Activated CD4-positive, CD25-positive, alpha-beta regulatory T cell treated with anti-CD3 and anti-CD28 coated beads, Interleukin-2, amount 50 U/mL, for 16 hours (primary cell): ENCODE measurements around the gene C8G.

Source experiments
- DNase-seq: peaks from one replicate; pipeline ENCODE4 v3.0.0-alpha.2; 2020; ENCODE audit warnings: low read depth, low spot score

The C8G gene

GRCh38 chr9:136920734-136921231 is 24.3 kb upstream of the C8G start:
- no peak for DNase-seq

GRCh38 chr9:136921307-136921706 is 23.7 kb upstream of the C8G start:
- DNase-seq = no peak

GRCh38 chr9:136921718-136922117 is 23.3 kb upstream of the C8G start:
- DNase-seq = no peak

GRCh38 chr9:136922540-136922939 is 22.5 kb upstream of the C8G start:
- DNase-seq = no peak

- no peak for DNase-seq
These were observed 21.2 kb upstream of the C8G start for GRCh38 chr9:136923881-136924280.

DNA sequence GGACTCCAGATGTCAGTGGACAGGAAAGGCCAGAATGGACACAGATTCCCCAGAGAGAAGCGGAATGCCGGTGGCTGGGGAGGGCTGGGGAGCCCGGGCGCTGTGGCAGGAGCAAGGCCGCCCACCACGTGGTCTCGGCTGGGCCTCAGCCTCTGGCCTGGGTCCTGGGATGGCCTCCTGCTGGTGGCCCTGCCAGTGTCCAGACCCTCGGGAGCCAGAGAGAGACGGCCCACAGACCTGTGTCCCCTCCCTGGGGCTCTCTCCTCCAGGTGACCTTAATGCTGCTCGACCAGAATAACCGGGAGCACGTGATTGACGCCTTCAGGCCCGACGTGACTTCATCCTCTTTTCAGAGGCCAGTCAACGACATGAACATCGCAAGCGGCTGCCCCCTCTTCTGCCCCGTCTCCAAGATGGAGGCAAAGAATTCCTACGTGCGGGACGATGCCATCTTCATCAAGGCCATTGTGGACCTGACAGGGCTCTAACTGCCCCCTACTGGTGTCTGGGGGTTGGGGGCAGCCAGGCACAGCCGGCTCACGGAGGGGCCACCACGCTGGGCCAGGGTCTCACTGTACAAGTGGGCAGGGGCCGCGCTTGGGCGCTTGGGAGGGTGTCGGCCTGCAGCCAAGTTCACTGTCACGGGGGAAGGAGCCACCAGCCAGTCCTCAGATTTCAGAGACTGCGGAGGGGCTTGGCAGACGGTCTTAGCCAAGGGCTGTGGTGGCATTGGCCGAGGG is 19.5 kb upstream of the C8G start:
- DNase-seq = no peak

GRCh38 chr9:136926154-136926704 is 18.8 kb upstream of the C8G start:
- DNase-seq = no peak

GRCh38 chr9:136926749-136927148 is 18.3 kb upstream of the C8G start:
- DNase-seq = no peak

- DNase-seq = no peak
These were observed 17.4 kb upstream of the C8G start for GRCh38 chr9:136927343-136928271.

DNA sequence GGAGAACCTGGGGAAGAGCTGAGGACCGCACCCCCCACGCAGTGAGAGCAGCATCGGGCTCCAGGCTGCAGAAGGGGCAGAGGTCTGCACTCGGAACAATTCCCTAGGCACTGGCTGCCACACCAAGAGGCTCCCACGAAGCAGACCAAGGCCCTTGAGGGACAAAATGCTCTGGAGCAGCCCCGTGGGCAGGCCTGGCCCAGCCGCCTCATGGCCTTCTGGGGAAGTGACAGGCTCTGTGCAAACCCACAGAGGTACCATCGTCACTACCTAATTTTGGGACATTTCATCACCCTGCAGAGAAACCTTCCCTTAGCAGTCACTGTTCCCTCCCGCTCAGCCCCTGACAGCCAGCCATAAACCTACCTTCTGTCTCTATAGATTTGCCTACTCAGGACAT is 16.5 kb upstream of the C8G start:
- no peak for DNase-seq

DNA sequence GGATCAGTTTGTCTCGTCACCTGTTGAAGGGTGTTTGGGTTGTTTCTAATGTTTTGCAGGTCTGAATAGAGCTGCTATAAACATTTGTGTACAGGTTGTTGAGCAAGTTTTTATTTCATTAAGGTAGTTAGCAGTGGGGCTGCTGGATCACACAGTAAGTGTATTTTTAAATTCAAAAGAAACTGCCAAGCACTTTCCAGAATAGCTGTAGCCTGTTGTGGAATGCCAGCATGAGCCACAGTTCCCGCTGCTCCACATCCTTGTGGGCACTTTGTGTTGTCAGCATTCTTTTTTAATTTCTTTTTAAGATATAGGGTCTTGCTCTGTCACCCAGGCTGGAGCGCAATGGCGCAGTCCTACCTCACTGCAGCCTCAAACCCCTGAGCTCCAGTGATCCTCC is 15.0 kb upstream of the C8G start:
- no peak for DNase-seq

GRCh38 chr9:136931611-136932130 is 13.4 kb upstream of the C8G start:
- no peak for DNase-seq

DNA sequence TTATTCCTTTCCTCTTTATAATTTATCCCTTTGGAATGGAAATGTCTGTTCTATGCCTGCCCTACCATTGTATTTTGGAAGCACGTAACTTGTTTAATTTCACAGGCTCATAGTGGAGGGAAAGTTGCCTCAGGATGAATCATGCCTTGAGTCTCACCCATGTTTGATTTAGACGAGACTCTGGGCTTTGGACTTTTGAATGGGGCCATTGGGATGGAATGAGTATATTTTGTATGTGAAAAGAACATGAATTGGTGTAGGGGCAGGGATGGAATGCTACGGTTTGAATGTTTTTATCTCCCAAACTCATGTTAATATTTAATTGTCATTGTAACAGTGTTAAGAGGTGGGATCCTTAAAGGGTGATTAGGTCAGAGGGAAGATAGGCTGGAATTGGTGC is 10.8 kb upstream of the C8G start:
- DNase-seq = no peak

DNA sequence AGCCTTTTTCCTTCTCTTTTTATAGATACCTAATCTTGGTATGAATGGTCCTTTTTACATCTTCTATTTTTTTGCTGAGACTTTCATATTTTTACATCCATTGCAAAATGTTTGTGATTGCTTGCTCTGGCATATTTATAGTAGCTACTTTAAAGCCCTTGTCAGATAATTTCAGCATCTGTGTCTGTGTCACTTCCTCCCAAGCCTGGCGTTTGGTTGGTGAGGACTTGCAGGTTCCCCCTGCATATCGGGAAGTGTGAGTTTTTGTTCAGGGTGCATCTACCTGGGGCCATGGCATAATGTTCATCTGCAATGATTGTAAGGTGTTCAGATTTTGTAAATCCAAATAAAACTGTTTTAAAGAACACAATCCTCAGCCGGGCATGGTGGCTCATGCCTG is 9.4 kb upstream of the C8G start:
- no peak for DNase-seq

GRCh38 chr9:136936645-136937170 is 8.3 kb upstream of the C8G start:
- no peak for DNase-seq

DNA sequence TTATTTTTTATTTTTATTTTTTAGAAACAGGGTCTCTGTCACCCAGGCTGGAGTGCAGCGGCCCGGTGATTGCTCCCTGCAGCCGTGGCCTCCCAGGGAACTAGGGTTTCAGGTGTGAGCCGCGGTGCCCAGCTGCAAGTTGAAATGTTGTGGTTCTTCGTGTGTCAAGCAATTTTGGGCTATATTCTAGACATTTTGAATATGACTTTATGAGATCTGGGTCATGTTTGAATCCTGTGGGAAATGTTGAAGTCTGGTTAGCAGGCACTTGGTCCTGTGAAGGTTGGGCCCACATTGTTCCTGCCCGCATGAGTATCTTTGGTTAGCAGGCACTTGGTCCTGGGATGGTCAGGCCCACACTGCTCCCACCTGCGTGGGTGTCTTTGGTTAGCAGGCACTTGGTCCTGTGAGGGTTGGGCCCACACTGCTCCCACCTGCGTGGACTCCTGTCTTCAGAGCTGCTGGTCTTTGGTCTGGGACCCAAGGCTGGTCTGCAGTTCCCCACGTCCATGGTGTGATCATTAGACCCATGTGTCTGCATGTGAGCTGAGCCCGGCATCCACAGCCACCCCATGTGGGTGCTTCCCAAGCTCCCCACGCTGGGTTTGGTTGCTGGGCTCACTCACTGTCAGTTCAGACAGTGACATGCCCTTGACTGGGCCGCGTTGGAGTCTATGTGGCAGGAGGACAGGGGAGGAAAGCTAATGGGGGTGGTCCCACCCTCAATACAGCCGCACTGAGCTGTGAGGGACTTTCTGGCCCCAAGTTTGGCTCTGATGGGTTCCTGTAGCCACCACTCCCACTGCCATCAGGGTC is 7.6 kb upstream of the C8G start:
- DNase-seq = no peak

GRCh38 chr9:136939431-136939995 is 5.5 kb upstream of the C8G start:
- no peak for DNase-seq

- DNase-seq = no peak
These were observed 5.0 kb upstream of the C8G start for GRCh38 chr9:136939996-136940525.

DNA sequence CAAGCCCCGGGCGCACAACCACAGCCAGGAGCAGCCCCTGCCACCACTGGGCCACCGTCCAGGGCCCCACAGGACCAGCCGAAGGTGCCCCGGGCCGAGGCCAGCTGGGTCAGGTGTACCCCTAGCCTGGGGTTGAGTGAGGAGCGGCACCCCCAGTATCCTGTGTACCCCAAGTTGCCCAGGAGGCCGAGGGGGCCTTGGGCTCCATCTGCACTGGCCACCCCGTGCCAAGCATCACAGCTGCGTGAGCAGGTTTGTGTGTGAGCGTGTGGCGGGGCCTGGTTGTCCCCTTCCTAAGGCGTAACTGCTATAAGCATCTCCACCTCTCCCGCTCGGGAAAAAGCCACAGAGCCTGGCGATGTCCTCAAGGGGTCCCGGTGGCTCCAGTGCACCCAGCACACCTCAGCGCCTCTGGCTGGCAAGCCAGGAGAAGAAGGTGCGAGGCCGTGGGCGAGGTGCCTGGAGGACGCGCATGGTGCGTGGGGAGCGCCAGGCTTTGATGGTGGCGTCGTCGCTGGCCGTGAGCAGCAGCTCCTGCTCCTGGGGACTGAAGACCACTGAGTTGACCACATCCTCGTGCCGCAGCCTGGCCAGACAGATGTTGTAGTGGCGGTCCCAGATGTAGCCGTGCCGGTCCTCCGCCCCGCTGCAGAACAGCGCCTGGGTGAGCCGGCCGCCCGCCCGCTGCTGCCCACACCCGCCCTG is 4.4 kb upstream of the C8G start:
- DNase-seq = no peak
